PFSK-1 (cell line): ENCODE measurements around the gene AIP.

Experiments used
- POLR2AphosphoS5 ChIP-seq: IDR thresholded peaks from 2 replicates; pipeline ENCODE4 v1.6.1; 2012; ENCODE audit warnings: low read depth, mild to moderate bottlenecking, control low read depth, low read length, moderate library complexity
- TAF1 ChIP-seq: IDR thresholded peaks from 2 replicates; pipeline ENCODE4 v1.6.1; 2012; ENCODE audit warnings: low read length, control low read depth, borderline replicate concordance; ENCODE audit not compliant: insufficient read depth
- TF ChIP-seq, protein P1 (sequence below), 2 experiments: IDR thresholded peaks; 2 replicates each; pipeline versions ENCODE4 v1.6.1 to v1.8.0; 2011 to 2012; ENCODE audit warnings: low read depth in 2 of 2, low read length in 2 of 2, control low read depth in 1 of 2, inconsistent platforms in 1 of 2, mild to moderate bottlenecking in 1 of 2, moderate library complexity in 1 of 2; ENCODE audit not compliant: insufficient read depth in 1 of 2

DNA sequence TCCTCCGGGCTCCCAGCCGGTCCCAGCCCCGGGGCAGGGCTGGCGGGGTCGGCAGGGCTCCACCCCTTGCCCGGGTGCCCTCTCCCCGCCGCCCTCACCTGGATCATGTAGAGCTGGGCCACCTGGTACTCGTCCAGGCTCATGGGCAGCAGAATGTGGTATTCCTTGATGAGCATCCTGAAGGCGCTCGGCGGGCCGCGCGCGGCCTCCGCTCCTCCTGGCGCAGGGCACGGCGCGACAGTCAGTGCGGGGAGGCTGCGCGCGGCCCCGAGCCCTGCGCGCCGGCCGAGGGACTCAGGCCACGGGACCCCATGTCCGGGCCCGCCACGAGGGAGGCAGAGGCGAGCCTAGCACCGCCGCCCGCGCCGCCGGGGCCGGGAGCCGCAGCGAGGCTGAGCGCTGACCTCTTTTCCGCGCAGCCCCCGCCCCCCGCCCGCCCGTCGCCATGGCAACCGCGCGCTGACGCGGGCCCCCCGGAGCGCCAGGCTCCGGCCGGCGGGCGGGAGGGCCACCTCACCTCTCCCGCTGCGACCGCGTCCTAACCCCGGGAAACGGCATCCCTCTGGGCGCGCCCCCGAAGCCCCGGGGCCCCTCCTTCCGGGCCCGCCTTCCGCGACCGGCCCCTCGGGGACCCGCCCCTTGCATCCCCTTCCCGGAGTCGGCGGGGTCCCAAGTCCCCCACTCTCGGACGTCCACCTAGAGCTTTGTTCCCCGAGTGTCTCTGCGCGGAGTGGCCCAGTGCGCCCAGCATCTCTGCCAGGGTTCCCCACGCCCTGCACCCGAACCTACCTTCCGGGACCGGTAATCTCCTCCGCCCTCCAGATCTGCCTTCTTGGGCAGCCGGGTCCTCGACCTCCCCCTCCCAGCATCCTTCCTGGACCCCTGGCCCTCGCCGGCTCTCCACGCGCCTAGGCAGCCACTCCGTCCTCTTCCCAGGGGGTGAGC, 21.5 kb downstream of the AIP start:
- no peak for TF ChIP-seq POLR2AphosphoS5
- TF ChIP-seq, protein P1, sequence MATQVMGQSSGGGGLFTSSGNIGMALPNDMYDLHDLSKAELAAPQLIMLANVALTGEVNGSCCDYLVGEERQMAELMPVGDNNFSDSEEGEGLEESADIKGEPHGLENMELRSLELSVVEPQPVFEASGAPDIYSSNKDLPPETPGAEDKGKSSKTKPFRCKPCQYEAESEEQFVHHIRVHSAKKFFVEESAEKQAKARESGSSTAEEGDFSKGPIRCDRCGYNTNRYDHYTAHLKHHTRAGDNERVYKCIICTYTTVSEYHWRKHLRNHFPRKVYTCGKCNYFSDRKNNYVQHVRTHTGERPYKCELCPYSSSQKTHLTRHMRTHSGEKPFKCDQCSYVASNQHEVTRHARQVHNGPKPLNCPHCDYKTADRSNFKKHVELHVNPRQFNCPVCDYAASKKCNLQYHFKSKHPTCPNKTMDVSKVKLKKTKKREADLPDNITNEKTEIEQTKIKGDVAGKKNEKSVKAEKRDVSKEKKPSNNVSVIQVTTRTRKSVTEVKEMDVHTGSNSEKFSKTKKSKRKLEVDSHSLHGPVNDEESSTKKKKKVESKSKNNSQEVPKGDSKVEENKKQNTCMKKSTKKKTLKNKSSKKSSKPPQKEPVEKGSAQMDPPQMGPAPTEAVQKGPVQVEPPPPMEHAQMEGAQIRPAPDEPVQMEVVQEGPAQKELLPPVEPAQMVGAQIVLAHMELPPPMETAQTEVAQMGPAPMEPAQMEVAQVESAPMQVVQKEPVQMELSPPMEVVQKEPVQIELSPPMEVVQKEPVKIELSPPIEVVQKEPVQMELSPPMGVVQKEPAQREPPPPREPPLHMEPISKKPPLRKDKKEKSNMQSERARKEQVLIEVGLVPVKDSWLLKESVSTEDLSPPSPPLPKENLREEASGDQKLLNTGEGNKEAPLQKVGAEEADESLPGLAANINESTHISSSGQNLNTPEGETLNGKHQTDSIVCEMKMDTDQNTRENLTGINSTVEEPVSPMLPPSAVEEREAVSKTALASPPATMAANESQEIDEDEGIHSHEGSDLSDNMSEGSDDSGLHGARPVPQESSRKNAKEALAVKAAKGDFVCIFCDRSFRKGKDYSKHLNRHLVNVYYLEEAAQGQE (IDR thresholded peaks at IDR 0.05; ENCODE audit: insufficient read depth in 1 of 2, low read depth in 2 of 2, low read length in 2 of 2): no peak
- TF ChIP-seq TAF1: no peak
